ENCODE measurements around the gene CPN2.

CPN2 gene

GRCh38 chr3:194292331-194292730 lies 58.8 kb downstream of the CPN2 start:
- DNase-seq, result no peak

Measured in NCI-H2227 treated with DMSO at 0.1 percent for 48 hours (cell line).